ENCODE measurements around the gene CFAP58.
"Not testable (repeated sequence)": the region's sequence is repeated elsewhere in the genome, so short reads cannot be mapped to it uniquely, and the experiment has no call there.

The CFAP58 gene

GRCh38 chr10:104437226-104437625 lies 83.6 kb downstream of the CFAP58 start:
- no peak for DNase-seq

DNA sequence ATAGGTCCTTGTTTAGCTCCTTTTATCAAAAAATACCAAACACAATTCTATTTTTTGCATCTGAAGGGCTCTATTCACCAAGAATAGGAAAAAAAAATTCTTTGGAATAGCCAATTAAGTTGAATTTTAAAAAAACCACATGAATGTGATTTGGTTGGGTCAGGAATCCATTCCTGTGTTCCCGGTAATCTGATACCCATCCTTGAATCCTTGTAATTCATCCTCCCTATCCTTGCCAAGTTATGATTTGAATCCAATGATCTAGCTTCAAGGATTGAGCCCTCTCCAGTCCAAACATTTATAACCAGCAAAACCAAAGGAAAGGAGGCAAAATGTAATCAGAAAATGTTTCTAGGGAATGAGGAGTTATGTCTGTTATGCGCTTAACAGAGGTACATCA lies 86.6 kb downstream of the CFAP58 start:
- DNase-seq, result no peak

DNA sequence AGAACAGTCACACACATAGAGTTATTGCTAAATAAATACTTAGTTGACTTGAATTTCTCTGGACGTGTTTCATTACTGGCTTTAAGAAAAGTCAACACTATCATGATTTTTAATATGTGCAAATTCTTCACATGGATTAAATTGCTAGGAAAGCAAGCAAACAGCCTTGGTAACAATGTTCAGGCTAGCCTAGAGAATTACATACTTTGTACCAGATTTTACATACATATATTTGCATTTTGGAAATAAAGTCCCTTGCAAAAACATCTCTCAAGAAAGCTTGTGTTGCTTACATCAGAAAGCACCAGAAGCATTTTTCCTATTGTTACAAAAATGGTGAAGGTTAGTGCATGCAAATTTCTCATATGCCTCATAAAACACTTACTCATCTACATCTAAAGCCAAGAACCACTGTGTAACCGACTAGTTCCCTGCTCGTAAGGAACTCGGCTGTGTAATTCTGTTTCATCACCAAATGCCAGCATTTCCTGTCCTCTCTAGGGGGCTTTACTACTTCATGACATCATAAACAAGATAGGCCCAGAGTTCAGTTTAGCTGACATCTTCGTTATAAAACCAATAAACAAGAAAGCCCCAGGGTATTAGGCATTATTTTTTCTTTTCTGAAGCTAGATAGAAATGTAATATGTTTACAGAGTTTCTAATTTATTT lies 87.8 kb downstream of the CFAP58 start:
- peak; percentile 77 to 91 for DNase-seq

DNA sequence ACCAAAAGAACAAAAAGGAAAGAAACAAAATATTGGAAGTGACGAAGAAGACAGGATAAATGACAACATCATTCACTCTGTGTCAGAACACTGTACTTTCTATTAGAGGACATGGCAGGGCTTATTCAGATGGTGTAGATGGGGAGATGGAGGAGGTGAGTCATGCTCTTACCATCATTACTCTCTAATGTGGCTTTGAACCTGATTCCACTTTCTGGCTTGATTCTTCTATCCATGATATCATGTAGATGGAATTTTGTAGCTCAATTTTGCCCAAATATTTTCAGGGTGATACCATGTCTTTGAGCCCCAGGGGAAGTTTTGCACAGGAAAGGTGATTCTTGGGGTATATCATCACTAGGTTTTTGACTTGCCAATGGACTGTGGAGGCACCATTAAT lies 91.7 kb downstream of the CFAP58 start:
- no peak for DNase-seq

GRCh38 chr10:104446151-104446550 lies 92.5 kb downstream of the CFAP58 start:
- DNase-seq, result no peak

DNA sequence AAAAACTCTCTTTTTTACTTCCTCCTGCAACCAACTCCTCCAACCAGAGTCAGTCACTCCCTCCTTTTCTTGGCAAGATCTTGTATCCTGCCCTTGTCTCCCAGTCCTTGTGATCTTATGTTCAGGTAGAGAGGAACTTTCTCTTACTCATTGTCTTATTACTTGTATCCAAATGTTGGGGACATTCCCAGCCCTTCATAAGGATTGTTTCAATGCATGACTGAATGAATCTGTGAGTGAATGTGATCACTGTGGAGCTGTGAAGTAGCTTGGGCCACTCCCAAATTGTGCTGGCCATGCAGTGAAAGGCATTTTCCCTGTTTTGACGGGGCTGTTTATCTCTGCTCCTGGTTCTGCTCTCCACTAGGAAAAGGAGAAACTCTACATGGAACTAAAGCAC lies 93.7 kb downstream of the CFAP58 start:
- no peak for DNase-seq

DNA sequence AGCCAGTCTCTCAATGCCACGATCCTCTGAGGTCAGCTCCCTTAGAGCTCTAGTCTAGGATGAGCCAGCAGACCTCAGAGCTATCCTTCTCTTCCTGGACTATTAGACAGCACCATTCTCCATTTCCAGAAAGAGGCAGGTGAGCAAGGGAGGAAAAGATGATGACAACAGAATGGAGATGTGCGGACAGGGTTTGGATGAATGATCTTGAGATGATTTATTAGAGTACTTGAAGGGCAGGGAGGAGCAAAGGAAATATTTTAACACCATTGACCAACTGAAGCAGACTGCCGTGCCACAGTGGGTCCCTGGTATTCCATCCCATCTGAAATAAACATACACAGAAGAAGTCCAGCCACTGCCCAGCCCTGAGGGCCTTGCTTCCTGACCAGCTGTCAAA lies 94.3 kb downstream of the CFAP58 start:
- no peak for DNase-seq

GRCh38 chr10:104449391-104449790 lies 95.8 kb downstream of the CFAP58 start:
- peak in 1 of 2 experiments; percentile 4 for DNase-seq

DNA sequence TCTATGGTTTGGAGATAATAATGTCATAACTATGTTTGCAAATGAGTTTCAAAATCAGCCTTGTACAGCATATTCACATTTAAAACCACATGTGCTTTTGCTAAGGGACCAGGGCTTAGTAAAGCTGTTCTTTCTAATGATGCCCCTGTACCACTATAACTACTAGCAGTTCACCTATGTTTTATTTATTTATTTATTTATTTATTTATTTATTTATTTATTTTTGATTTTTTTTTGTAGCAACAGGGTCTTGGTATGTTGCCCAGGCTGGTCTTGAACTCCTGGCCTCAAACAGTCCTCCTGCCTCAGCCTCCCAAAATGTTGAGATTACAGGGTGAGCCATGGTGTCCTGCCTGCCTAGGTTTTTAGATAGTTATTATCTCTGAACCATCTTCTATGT lies 96.9 kb downstream of the CFAP58 start:
- no peak for DNase-seq

- peak; percentile 74 to 79 for DNase-seq
Observed at GRCh38 chr10:104450954-104451353, 97.3 kb downstream of the CFAP58 start.

GRCh38 chr10:104452977-104453376 lies 99.3 kb downstream of the CFAP58 start:
- no peak for DNase-seq

- DNase-seq, result peak in 1 of 2 experiments; percentile 5
Observed at GRCh38 chr10:104456802-104457542, 103.3 kb downstream of the CFAP58 start.

DNA sequence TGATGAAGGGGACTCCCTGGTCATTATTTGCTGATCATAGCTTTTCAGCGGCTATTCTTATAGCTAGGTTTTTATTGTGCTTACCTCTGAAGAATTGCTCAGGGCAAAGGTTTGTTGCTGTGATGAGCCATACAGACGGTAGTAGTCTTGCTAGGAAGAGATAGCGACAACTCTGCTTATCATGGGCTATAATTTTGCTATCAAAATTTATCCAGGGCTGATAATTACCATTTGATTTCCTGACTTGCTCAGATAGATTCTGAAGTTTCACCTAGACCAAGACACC lies 103.9 kb downstream of the CFAP58 start:
- no peak for DNase-seq

DNA sequence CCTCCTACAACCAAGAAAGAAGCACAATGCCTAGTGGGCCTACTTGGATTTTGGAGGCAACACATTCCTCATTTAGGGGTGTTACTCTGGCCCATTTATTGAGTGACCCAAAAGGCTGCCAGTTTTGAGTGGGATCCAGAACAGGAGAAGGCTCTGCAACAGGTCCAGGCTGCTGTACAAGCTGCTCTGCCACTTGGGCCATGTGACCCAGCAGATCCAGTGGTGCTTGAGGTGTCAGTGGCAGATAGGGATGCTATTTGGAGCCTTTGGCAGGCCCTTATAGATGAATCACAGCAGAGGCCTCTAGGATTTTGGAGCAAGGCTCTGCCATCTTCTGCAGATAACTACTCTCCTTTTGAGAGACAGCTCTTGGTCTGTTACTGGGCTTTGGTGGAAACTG lies 111.9 kb downstream of the CFAP58 start:
- DNase-seq, result not testable (repeated sequence)

GRCh38 chr10:104468818-104469217 lies 115.2 kb downstream of the CFAP58 start:
- not testable (repeated sequence) for DNase-seq

- DNase-seq, result no peak
Observed at GRCh38 chr10:104472505-104472904, 118.9 kb downstream of the CFAP58 start.

- no peak for DNase-seq
Observed at GRCh38 chr10:104472957-104473745, 119.5 kb downstream of the CFAP58 start.

DNA sequence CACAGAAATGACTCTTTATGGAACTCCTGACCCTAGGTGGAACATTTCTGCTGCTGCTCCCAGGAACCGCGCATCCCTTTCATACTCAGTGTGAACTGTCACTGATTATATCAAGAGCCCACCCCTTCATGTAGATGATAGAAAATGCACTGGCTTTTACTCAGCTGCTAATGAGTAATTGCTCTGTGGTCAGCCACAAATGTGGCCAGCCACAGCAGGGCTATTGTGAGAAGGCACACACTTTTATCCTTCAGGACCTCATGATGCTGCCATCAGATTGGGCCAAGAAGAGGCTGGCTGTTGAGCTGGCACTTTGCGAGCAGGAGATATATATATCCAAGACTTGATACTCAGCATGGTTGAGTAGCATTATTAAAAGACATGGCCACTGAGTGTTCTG lies 124.7 kb downstream of the CFAP58 start:
- DNase-seq, result no peak

- no peak for DNase-seq
Observed at GRCh38 chr10:104479906-104480593, 126.4 kb downstream of the CFAP58 start.

DNA sequence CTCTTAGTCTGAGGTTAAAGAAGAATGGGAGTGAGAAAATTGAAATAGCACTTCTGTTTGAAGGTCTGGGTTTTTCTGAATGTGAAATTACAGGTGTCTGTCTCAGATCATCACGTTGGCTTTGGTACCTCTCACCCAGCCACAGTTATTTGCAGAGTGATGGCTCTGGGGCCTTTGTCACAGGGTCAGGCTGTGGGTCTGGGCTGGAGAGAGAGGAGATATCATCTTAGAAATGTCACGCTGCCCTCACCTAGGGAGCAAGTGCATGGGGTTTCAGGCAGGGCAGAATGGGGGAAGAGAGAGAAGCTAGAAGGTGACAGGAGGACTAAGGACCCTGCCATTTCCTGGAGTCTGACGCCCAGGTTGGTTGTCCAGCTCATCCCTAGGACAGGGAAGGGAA lies 127.2 kb downstream of the CFAP58 start:
- no peak for DNase-seq

DNA sequence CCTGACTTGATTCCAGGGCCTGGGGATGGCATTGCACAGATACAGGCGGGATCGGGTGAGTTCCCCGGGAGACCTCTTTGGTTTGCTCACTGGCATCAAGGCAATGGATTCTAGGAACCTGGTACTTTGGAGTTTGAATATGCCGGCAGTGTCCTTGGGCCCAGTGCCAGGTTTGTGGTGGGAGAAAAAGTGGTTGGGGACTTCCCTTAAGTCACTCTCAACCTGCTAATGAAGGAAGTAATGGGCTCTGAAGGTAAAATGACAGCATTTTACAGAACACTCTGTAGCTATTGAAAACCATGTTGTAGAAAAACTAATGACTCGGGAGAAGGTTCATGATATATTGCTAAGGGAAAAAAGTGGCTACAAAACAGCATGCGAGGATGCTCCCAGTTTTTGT lies 129.9 kb downstream of the CFAP58 start:
- no peak for DNase-seq

- DNase-seq, result no peak
Observed at GRCh38 chr10:104485632-104486031, 132.0 kb downstream of the CFAP58 start.

GRCh38 chr10:104486803-104487202 lies 133.2 kb downstream of the CFAP58 start:
- no peak for DNase-seq

Data from NCI-H526 (cell line).